ENCODE measurements around the gene C13orf42.

- no peak for TF ChIP-seq JUNB (IDR thresholded peaks at IDR 0.05; ENCODE audit: unreplicated experiment)
- TF ChIP-seq, protein P1, sequence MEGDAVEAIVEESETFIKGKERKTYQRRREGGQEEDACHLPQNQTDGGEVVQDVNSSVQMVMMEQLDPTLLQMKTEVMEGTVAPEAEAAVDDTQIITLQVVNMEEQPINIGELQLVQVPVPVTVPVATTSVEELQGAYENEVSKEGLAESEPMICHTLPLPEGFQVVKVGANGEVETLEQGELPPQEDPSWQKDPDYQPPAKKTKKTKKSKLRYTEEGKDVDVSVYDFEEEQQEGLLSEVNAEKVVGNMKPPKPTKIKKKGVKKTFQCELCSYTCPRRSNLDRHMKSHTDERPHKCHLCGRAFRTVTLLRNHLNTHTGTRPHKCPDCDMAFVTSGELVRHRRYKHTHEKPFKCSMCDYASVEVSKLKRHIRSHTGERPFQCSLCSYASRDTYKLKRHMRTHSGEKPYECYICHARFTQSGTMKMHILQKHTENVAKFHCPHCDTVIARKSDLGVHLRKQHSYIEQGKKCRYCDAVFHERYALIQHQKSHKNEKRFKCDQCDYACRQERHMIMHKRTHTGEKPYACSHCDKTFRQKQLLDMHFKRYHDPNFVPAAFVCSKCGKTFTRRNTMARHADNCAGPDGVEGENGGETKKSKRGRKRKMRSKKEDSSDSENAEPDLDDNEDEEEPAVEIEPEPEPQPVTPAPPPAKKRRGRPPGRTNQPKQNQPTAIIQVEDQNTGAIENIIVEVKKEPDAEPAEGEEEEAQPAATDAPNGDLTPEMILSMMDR (conservative IDR thresholded peaks at IDR 0.05; ENCODE audit: low read depth in 2 of 2): no peak
- TF ChIP-seq REST (IDR thresholded peaks at IDR 0.05; ENCODE audit: unreplicated experiment): no peak
- no peak for TF ChIP-seq POLR2AphosphoS5 (IDR thresholded peaks at IDR 0.05; ENCODE audit: low read depth)
- no peak for TF ChIP-seq EZH2phosphoT487 (IDR thresholded peaks at IDR 0.05; ENCODE audit: unreplicated experiment)
Measured at GRCh38 chr13:51045451-51045850, 65.6 kb downstream of the C13orf42 start.

All from GM23338 (cell line).